H1 (cell line): ENCODE data around the gene RERE. TPM values are rescaled to one million over a fixed set of nuclear protein-coding genes. Genes with fewer than 3 reads are reported as not detected.

Source experiments
- CREB1 ChIP-seq: IDR thresholded peaks from 2 replicates; pipeline ENCODE4 v1.6.1; 2012; ENCODE audit warnings: inconsistent platforms
- EZH2 ChIP-seq: fragments of 200-600 bp; sonication (generic); IDR thresholded peaks from 2 replicates; pipeline ENCODE4 v1.7.1; 2012; ENCODE audit warnings: low read depth, mild to moderate bottlenecking, moderate library complexity, low read length, inconsistent platforms; ENCODE audit not compliant: severe bottlenecking
- MAFK ChIP-seq: IDR thresholded peaks from 2 replicates; pipeline ENCODE4 v1.6.1; 2012; ENCODE audit warnings: low read depth, mild to moderate bottlenecking, improper control_type of control experiment, low read length
- SUZ12 ChIP-seq: fragments of 200-600 bp; sonication (generic); IDR thresholded peaks from 2 replicates; pipeline ENCODE4 v1.6.1; 2012; ENCODE audit warnings: mild to moderate bottlenecking, inconsistent platforms, low read length, moderate library complexity, mixed read lengths
- TEAD4 ChIP-seq: IDR thresholded peaks from 2 replicates; pipeline ENCODE4 v1.6.1; 2012; ENCODE audit warnings: low read depth, low read length, inconsistent platforms, mixed read lengths
- polyA plus RNA-seq, 7 experiments: library from polyadenylated mRNA; depleted of rRNA in 3 of 7; stranded (reverse) in 5 of 7; unstranded in 2 of 7; fragments of >200 nt in 5 of 7; fragments of 200-250 nt in 2 of 7; gene quantifications; 1 replicate in 5 of 7; 2 replicates in 1 of 7; 4 replicates in 1 of 7; pipeline versions ENCODE4 v1.2.1 to v1.2.3, GENCODE V29; 2011 to 2013; ENCODE audit warnings: missing spikeins in 2 of 7, mixed read lengths in 2 of 7
- total RNA-seq: library from RNA; stranded (reverse); fragmentation: NEBNext Ultra II Directional; extraction: Animal tissue kit (Norgen Biotek cat#: 25700); gene quantifications from 2 replicates; pipeline ENCODE4 v1.2.1, GENCODE V29; 2021
- TF ChIP-seq, protein P1 (sequence below): fragments of 300-600 bp; sonication (generic); IDR thresholded peaks from 2 replicates; pipeline ENCODE4 v1.7.1; 2012; ENCODE audit warnings: low read length, moderate library complexity, mild to moderate bottlenecking, inconsistent platforms; ENCODE audit not compliant: insufficient replicate concordance

Gene RERE
- total and polyA plus RNA-seq, 2 of the 8 experiments (the other 6 are each of a cell fraction or from before 2014, with no cell fraction given): 15.3 to 142 TPM

GRCh38 chr1:8651236-8651890 lies 166.1 kb downstream of the RERE start (continued):
- no peak for TF ChIP-seq CREB1
- TF ChIP-seq, protein P1, sequence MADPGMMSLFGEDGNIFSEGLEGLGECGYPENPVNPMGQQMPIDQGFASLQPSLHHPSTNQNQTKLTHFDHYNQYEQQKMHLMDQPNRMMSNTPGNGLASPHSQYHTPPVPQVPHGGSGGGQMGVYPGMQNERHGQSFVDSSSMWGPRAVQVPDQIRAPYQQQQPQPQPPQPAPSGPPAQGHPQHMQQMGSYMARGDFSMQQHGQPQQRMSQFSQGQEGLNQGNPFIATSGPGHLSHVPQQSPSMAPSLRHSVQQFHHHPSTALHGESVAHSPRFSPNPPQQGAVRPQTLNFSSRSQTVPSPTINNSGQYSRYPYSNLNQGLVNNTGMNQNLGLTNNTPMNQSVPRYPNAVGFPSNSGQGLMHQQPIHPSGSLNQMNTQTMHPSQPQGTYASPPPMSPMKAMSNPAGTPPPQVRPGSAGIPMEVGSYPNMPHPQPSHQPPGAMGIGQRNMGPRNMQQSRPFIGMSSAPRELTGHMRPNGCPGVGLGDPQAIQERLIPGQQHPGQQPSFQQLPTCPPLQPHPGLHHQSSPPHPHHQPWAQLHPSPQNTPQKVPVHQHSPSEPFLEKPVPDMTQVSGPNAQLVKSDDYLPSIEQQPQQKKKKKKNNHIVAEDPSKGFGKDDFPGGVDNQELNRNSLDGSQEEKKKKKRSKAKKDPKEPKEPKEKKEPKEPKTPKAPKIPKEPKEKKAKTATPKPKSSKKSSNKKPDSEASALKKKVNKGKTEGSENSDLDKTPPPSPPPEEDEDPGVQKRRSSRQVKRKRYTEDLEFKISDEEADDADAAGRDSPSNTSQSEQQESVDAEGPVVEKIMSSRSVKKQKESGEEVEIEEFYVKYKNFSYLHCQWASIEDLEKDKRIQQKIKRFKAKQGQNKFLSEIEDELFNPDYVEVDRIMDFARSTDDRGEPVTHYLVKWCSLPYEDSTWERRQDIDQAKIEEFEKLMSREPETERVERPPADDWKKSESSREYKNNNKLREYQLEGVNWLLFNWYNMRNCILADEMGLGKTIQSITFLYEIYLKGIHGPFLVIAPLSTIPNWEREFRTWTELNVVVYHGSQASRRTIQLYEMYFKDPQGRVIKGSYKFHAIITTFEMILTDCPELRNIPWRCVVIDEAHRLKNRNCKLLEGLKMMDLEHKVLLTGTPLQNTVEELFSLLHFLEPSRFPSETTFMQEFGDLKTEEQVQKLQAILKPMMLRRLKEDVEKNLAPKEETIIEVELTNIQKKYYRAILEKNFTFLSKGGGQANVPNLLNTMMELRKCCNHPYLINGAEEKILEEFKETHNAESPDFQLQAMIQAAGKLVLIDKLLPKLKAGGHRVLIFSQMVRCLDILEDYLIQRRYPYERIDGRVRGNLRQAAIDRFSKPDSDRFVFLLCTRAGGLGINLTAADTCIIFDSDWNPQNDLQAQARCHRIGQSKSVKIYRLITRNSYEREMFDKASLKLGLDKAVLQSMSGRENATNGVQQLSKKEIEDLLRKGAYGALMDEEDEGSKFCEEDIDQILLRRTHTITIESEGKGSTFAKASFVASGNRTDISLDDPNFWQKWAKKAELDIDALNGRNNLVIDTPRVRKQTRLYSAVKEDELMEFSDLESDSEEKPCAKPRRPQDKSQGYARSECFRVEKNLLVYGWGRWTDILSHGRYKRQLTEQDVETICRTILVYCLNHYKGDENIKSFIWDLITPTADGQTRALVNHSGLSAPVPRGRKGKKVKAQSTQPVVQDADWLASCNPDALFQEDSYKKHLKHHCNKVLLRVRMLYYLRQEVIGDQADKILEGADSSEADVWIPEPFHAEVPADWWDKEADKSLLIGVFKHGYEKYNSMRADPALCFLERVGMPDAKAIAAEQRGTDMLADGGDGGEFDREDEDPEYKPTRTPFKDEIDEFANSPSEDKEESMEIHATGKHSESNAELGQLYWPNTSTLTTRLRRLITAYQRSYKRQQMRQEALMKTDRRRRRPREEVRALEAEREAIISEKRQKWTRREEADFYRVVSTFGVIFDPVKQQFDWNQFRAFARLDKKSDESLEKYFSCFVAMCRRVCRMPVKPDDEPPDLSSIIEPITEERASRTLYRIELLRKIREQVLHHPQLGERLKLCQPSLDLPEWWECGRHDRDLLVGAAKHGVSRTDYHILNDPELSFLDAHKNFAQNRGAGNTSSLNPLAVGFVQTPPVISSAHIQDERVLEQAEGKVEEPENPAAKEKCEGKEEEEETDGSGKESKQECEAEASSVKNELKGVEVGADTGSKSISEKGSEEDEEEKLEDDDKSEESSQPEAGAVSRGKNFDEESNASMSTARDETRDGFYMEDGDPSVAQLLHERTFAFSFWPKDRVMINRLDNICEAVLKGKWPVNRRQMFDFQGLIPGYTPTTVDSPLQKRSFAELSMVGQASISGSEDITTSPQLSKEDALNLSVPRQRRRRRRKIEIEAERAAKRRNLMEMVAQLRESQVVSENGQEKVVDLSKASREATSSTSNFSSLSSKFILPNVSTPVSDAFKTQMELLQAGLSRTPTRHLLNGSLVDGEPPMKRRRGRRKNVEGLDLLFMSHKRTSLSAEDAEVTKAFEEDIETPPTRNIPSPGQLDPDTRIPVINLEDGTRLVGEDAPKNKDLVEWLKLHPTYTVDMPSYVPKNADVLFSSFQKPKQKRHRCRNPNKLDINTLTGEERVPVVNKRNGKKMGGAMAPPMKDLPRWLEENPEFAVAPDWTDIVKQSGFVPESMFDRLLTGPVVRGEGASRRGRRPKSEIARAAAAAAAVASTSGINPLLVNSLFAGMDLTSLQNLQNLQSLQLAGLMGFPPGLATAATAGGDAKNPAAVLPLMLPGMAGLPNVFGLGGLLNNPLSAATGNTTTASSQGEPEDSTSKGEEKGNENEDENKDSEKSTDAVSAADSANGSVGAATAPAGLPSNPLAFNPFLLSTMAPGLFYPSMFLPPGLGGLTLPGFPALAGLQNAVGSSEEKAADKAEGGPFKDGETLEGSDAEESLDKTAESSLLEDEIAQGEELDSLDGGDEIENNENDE: no peak
- TF ChIP-seq MAFK: no peak
- no peak for TF ChIP-seq SUZ12
- no peak for TF ChIP-seq EZH2
- no peak for TF ChIP-seq TEAD4
